ENCODE measurements around the gene NGB. TPM values are rescaled to one million over a fixed set of nuclear protein-coding genes. Genes with fewer than 3 reads are reported as not detected.

The NGB gene
- total RNA-seq, 1 donor from 2014 or later = 0.12 TPM

- DNase-seq (ENCODE audit: low read depth) = no peak
- H3K4me3 ChIP-seq (ENCODE audit: low read depth, low read length) = no peak overlapping the region
- TF ChIP-seq CTCF (conservative IDR thresholded peaks at IDR 0.05; ENCODE audit: low read depth, low read length) = no peak
Observed at GRCh38 chr14:77221241-77221871, 49.6 kb downstream of the NGB start.

- no peak for TF ChIP-seq CTCF (conservative IDR thresholded peaks at IDR 0.05; ENCODE audit: low read depth, low read length)
- no peak overlapping the region for H3K4me3 ChIP-seq (ENCODE audit: low read depth, low read length)
- DNase-seq (ENCODE audit: low read depth) = no peak
Observed at GRCh38 chr14:77220246-77221017, 50.6 kb downstream of the NGB start.

GRCh38 chr14:77219591-77219990, 51.4 kb downstream of the NGB start:
- H3K4me3 ChIP-seq (ENCODE audit: low read depth, low read length) = no peak overlapping the region
- TF ChIP-seq CTCF (conservative IDR thresholded peaks at IDR 0.05; ENCODE audit: low read depth, low read length) = no peak
- DNase-seq (ENCODE audit: low read depth) = no peak

GRCh38 chr14:77217551-77217950, 53.5 kb downstream of the NGB start:
- TF ChIP-seq CTCF (conservative IDR thresholded peaks at IDR 0.05; ENCODE audit: low read depth, low read length) = no peak
- H3K4me3 ChIP-seq (ENCODE audit: low read depth, low read length) = no peak overlapping the region
- no peak for DNase-seq (ENCODE audit: low read depth)

Other genes starting within 250 kb of the NGB start
- 61.9 and 65.6 TPM in 2 replicates for gene IRF2BPL, start 242.5 kb downstream of the NGB start, total RNA-seq
- gene CIPC, start 172.9 kb downstream of the NGB start, total RNA-seq = 10.2 and 15.4 TPM in 2 replicates
- gene ZDHHC22, start 129.4 kb downstream of the NGB start, total RNA-seq = 0.07 TPM in 1 of 2 replicates, not detected in the other
- gene TMEM63C, start 89.4 kb downstream of the NGB start, total RNA-seq = under 0.01 and 0.35 TPM in 2 replicates
- gene POMT2, start 49.7 kb upstream of the NGB start, total RNA-seq = 15.5 and 17.8 TPM in 2 replicates
- 23.8 and 36.1 TPM in 2 replicates for gene GSTZ1, start 49.8 kb upstream of the NGB start, total RNA-seq
- gene TMED8, start 105.9 kb upstream of the NGB start, total RNA-seq = 9.9 and 10.1 TPM in 2 replicates
- 0.40 and 0.58 TPM in 2 replicates for gene SAMD15, start 106.2 kb upstream of the NGB start, total RNA-seq
- not detected in 2 replicates for gene NOXRED1, start 152.3 kb upstream of the NGB start, total RNA-seq
- gene VIPAS39, start 186.4 kb upstream of the NGB start, total RNA-seq = 13.2 and 17.8 TPM in 2 replicates
- 122 and 211 TPM in 2 replicates for gene AHSA1, start 186.9 kb upstream of the NGB start, total RNA-seq
- 0.75 TPM in 1 of 2 replicates, not detected in the other for gene ISM2, start 227.6 kb upstream of the NGB start, total RNA-seq